HS-5 (cell line): ENCODE measurements around the gene SYNPO.

Experiments
- DNase-seq: peaks from one replicate; pipeline ENCODE4 v3.0.0-alpha.2; 2012; ENCODE audit warnings: low read depth

SYNPO gene

GRCh38 chr5:150641824-150642566 lies 1.5 kb downstream of the SYNPO start:
- no peak for DNase-seq

GRCh38 chr5:150642567-150642927 lies 2.1 kb downstream of the SYNPO start:
- DNase-seq, result peak; percentile 85

- DNase-seq, result no peak
Observed at GRCh38 chr5:150642991-150643710, 2.7 kb downstream of the SYNPO start.

GRCh38 chr5:150644058-150644457 lies 3.6 kb downstream of the SYNPO start:
- DNase-seq, result no peak

- no peak for DNase-seq
Observed at GRCh38 chr5:150644514-150644913, 4.1 kb downstream of the SYNPO start.

- DNase-seq, result peak; percentile 87
Observed at GRCh38 chr5:150645070-150645700, 4.7 kb downstream of the SYNPO start.

- DNase-seq, result no peak
Observed at GRCh38 chr5:150647275-150648251, 7.1 kb downstream of the SYNPO start.

GRCh38 chr5:150648294-150649107 lies 8.0 kb downstream of the SYNPO start:
- no peak for DNase-seq

GRCh38 chr5:150649108-150650020 lies 8.9 kb downstream of the SYNPO start:
- DNase-seq, result no peak

- no peak for DNase-seq
Observed at GRCh38 chr5:150650021-150651006, 9.9 kb downstream of the SYNPO start.

- DNase-seq, result no peak
Observed at GRCh38 chr5:150651382-150651781, 10.9 kb downstream of the SYNPO start.

GRCh38 chr5:150651924-150652671 lies 11.6 kb downstream of the SYNPO start:
- no peak for DNase-seq

GRCh38 chr5:150653145-150653761 lies 12.8 kb downstream of the SYNPO start:
- no peak for DNase-seq

- DNase-seq, result no peak
Observed at GRCh38 chr5:150653762-150654556, 13.5 kb downstream of the SYNPO start.

- DNase-seq, result no peak
Observed at GRCh38 chr5:150655221-150655620, 14.8 kb downstream of the SYNPO start.
